Neural cell (in vitro differentiated cells): ENCODE results near the gene KRTAP5-4. TPM values are rescaled to one million over a fixed set of nuclear protein-coding genes. Genes with fewer than 3 reads are reported as not detected.
A peak's percentile ranks its signal among the peaks of the same experiment; 100 is the strongest.

Experiments used
- H2AFZ ChIP-seq: fragments of 200-600, 300-800 bp; sonication (generic), shearing (Covaris generic); 2 replicates; pipeline ENCODE4 v1.6.0; 2014; ENCODE audit warnings: low read depth, mild to moderate bottlenecking, antibody characterized with exemption, low read length, moderate library complexity
- H3F3A ChIP-seq: fragments of 200-600 bp; shearing (Covaris generic); 2 replicates; pipeline ENCODE4 v1.6.1; 2016; ENCODE audit warnings: mild to moderate bottlenecking, moderate library complexity, mixed read lengths, antibody characterized with exemption, low read length; ENCODE audit not compliant: insufficient read depth, poor library complexity, severe bottlenecking
- H3K27ac ChIP-seq: fragments of 200-600, 300-800 bp; sonication (generic), shearing (Covaris generic); 2 replicates; pipeline ENCODE4 v1.5.1; 2014; ENCODE audit warnings: mild to moderate bottlenecking, low read length, moderate library complexity
- H3K27me3 ChIP-seq: fragments of 300-800, 200-600 bp; sonication (generic), shearing (Covaris generic); 2 replicates; pipeline ENCODE4 v1.6.0; 2014; ENCODE audit warnings: mild to moderate bottlenecking, low read depth, low read length, moderate library complexity; ENCODE audit not compliant: insufficient read depth
- H3K36me3 ChIP-seq: fragments of 300-800, 200-600 bp; sonication (generic), shearing (Covaris generic); 2 replicates; pipeline ENCODE4 v1.5.1; 2014; ENCODE audit warnings: mild to moderate bottlenecking, antibody characterized with exemption, low read length, moderate library complexity; ENCODE audit not compliant: insufficient read depth
- H3K4me2 ChIP-seq: fragments of 300-800, 200-600 bp; sonication (generic), shearing (Covaris generic); 2 replicates; pipeline ENCODE4 v1.6.0; 2014; ENCODE audit warnings: mild to moderate bottlenecking, low read length
- H3K4me3 ChIP-seq: fragments of 300-800, 200-600 bp; sonication (generic), shearing (Covaris generic); 2 replicates; pipeline ENCODE4 v1.5.1; 2014; ENCODE audit warnings: mild to moderate bottlenecking, low read length, moderate library complexity
- H3K79me2 ChIP-seq: fragments of 200-600 bp; shearing (Covaris generic); replicated peaks from 2 replicates; pipeline ENCODE4 v1.6.0; 2014; ENCODE audit warnings: mild to moderate bottlenecking, low read length, moderate library complexity; ENCODE audit not compliant: insufficient read depth
- H3K9ac ChIP-seq: fragments of 300-800, 200-600 bp; sonication (generic), shearing (Covaris generic); 2 replicates; pipeline ENCODE4 v1.6.1; 2016; ENCODE audit warnings: mild to moderate bottlenecking, low read length, mixed read lengths
- H3K9me2 ChIP-seq: fragments of 200-600 bp; shearing (Covaris generic); 2 replicates; pipeline ENCODE4 v1.6.1; 2016; ENCODE audit warnings: mild to moderate bottlenecking, low read length, mixed read lengths; ENCODE audit not compliant: insufficient read depth
- H3K9me3 ChIP-seq: fragments of 200-600, 300-800 bp; sonication (generic), shearing (Covaris generic); 2 replicates; pipeline ENCODE4 v1.6.1; 2016; ENCODE audit warnings: mild to moderate bottlenecking, mixed run types, low read length, moderate library complexity, mixed read lengths
- H4K20me1 ChIP-seq: fragments of 200-600 bp; shearing (Covaris generic); 2 replicates; pipeline ENCODE4 v1.6.1; 2016; ENCODE audit warnings: mild to moderate bottlenecking, mixed run types; ENCODE audit not compliant: insufficient read depth
- EP300 ChIP-seq: fragments of 450-650 bp; conservative IDR thresholded peaks from 2 replicates; pipeline ENCODE4 v1.6.1; 2014; ENCODE audit warnings: antibody characterized with exemption, mild to moderate bottlenecking, moderate library complexity; ENCODE audit not compliant: poor library complexity, severe bottlenecking
- EZH2 ChIP-seq: fragments of 200-600, 300-800 bp; shearing (Covaris generic), sonication (generic); IDR thresholded peaks from 2 replicates; pipeline ENCODE4 v1.6.1; 2014; ENCODE audit warnings: antibody characterized with exemption, low read length, borderline replicate concordance, mild to moderate bottlenecking; ENCODE audit not compliant: insufficient read depth, poor library complexity, severe bottlenecking
- MXI1 ChIP-seq: fragments of 450-650 bp; conservative IDR thresholded peaks from 2 replicates; pipeline ENCODE4 v1.6.1; 2014; ENCODE audit warnings: antibody characterized with exemption, mild to moderate bottlenecking; ENCODE audit not compliant: poor library complexity, severe bottlenecking
- POLR2AphosphoS5 ChIP-seq: IDR thresholded peaks from 2 replicates; pipeline ENCODE4 v1.6.1; 2012
- RAD21 ChIP-seq: fragments of 450-650 bp; conservative IDR thresholded peaks from 2 replicates; pipeline ENCODE4 v1.6.1; 2014; ENCODE audit warnings: antibody characterized with exemption, mild to moderate bottlenecking, moderate library complexity
- SMC3 ChIP-seq: fragments of 450-650 bp; conservative IDR thresholded peaks from 2 replicates; pipeline ENCODE4 v1.6.1; 2014; ENCODE audit warnings: antibody characterized with exemption, mild to moderate bottlenecking, moderate library complexity; ENCODE audit not compliant: poor library complexity
- TAF1 ChIP-seq: IDR thresholded peaks from 2 replicates; pipeline ENCODE4 v1.6.1; 2012; ENCODE audit warnings: low read depth
- polyA plus RNA-seq: library from polyadenylated mRNA; depleted of rRNA; stranded (reverse); fragments of >200 nt; gene quantifications from 2 replicates; pipeline ENCODE4 v1.2.3, GENCODE V29; 2014
- TF ChIP-seq, protein P1 (sequence below): IDR thresholded peaks from 2 replicates; pipeline ENCODE4 v1.6.1; 2012; ENCODE audit warnings: borderline replicate concordance
- TF ChIP-seq, protein P2 (sequence below): fragments of 450-650 bp; IDR thresholded peaks from 2 replicates; pipeline ENCODE4 v1.5.1; 2014; ENCODE audit warnings: antibody characterized with exemption, mild to moderate bottlenecking, moderate library complexity; ENCODE audit not compliant: poor library complexity, severe bottlenecking

The KRTAP5-4 gene
- polyA plus RNA-seq, 1 donor from 2014 or later = not detected

DNA sequence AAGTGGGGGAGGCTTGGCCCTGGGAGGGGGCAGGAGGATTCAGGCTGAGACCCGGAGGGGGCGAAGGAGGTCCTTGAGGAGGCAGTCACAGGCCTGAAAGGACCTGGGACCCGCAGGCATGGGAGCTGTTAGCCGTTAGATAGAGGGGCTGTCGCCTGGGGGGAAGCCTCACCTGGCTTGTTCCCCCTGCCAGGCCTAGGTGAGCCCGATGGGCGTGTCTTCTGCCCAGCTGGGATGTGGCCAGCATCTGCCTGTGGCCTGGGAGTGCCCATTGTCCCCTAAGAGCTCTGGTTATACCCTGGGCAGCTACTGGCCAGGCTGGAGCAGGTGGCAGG, 48.1 kb downstream of the KRTAP5-4 start:
- peak overlapping the region; percentile 94 for H3K4me2 ChIP-seq

DNA sequence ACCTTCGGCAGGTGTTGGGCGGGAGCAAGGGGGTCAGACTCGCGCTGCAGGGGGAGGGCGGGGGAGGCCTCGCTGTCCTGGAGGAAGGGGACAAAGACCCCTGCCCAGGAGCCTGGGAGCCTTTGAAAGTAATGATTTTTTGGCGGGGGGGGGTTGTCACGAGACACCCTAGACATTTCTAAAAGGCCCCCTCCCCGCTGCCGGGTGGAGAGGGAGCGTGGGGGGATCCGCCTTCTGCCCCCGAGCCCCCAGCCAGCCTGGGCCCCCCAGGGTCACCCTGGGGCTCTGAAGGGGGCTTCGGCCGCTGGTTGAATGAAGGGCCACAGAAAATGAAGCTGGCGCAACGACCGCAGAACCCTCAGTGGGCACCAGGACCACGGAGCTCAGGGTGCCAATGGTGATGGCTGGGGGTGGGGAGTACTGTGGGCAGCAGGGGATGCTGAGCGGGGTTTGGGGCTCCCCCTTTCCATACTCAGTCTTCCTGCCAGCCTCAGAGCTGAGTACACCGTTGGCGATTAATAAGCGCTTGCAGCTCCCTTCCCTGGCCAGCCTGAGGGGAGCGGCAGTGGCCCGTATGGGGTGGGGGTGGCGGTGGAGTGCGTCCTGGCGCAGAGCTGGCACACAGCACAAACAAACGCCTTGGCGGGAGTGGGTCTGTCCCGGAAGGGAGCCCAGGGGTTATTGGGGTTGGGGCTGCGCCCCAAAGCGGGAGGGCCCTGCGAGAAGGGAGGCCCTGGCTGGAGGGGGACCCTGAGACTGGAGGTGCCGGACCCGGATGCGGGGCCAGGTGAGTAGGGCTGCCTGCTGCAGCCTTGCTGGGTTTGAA, 48.6 kb downstream of the KRTAP5-4 start:
- H4K20me1 ChIP-seq = peaks cover 5% of the 10 kb centered on the region
- H3K36me3 ChIP-seq = no peaks in the 10 kb centered on the region
- TF ChIP-seq, protein P1, sequence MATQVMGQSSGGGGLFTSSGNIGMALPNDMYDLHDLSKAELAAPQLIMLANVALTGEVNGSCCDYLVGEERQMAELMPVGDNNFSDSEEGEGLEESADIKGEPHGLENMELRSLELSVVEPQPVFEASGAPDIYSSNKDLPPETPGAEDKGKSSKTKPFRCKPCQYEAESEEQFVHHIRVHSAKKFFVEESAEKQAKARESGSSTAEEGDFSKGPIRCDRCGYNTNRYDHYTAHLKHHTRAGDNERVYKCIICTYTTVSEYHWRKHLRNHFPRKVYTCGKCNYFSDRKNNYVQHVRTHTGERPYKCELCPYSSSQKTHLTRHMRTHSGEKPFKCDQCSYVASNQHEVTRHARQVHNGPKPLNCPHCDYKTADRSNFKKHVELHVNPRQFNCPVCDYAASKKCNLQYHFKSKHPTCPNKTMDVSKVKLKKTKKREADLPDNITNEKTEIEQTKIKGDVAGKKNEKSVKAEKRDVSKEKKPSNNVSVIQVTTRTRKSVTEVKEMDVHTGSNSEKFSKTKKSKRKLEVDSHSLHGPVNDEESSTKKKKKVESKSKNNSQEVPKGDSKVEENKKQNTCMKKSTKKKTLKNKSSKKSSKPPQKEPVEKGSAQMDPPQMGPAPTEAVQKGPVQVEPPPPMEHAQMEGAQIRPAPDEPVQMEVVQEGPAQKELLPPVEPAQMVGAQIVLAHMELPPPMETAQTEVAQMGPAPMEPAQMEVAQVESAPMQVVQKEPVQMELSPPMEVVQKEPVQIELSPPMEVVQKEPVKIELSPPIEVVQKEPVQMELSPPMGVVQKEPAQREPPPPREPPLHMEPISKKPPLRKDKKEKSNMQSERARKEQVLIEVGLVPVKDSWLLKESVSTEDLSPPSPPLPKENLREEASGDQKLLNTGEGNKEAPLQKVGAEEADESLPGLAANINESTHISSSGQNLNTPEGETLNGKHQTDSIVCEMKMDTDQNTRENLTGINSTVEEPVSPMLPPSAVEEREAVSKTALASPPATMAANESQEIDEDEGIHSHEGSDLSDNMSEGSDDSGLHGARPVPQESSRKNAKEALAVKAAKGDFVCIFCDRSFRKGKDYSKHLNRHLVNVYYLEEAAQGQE = peak; percentile 40
- TF ChIP-seq TAF1 (peak; percentile 46), POLR2AphosphoS5 (no peak)
- TF ChIP-seq, protein P2, sequence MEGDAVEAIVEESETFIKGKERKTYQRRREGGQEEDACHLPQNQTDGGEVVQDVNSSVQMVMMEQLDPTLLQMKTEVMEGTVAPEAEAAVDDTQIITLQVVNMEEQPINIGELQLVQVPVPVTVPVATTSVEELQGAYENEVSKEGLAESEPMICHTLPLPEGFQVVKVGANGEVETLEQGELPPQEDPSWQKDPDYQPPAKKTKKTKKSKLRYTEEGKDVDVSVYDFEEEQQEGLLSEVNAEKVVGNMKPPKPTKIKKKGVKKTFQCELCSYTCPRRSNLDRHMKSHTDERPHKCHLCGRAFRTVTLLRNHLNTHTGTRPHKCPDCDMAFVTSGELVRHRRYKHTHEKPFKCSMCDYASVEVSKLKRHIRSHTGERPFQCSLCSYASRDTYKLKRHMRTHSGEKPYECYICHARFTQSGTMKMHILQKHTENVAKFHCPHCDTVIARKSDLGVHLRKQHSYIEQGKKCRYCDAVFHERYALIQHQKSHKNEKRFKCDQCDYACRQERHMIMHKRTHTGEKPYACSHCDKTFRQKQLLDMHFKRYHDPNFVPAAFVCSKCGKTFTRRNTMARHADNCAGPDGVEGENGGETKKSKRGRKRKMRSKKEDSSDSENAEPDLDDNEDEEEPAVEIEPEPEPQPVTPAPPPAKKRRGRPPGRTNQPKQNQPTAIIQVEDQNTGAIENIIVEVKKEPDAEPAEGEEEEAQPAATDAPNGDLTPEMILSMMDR = peak; percentile 9
- peaks cover under 1% of the 10 kb centered on the region for H3K9me3 ChIP-seq
- peak overlapping the region; percentile 81 for H3K27ac ChIP-seq
- peak overlapping the region; percentile 98 for H3K9ac ChIP-seq
- peaks cover 4% of the 10 kb centered on the region for H3F3A ChIP-seq
- H3K79me2 ChIP-seq = peaks cover 49% of the 10 kb centered on the region
- no peak overlapping the region for H2AFZ ChIP-seq
- peak overlapping the region; percentile 94 for H3K4me2 ChIP-seq
- peaks cover 9% of the 10 kb centered on the region for H3K27me3 ChIP-seq
- H3K9me2 ChIP-seq = no peaks in the 10 kb centered on the region
- peak overlapping the region; percentile 97 for H3K4me3 ChIP-seq

More for the DNA sequence above, 48.1 kb downstream of the KRTAP5-4 start:
- no peaks in the 10 kb centered on the region for H3K9me2 ChIP-seq
- H3F3A ChIP-seq = peaks cover 4% of the 10 kb centered on the region
- no peak overlapping the region for H2AFZ ChIP-seq
- H3K9ac ChIP-seq = peak overlapping the region; percentile 98
- H3K27me3 ChIP-seq = peaks cover 9% of the 10 kb centered on the region
- H3K79me2 ChIP-seq = peaks cover 44% of the 10 kb centered on the region
- peaks cover 3% of the 10 kb centered on the region for H3K9me3 ChIP-seq
- no peaks in the 10 kb centered on the region for H3K36me3 ChIP-seq
- no peak for TF ChIP-seq EP300
- no peak for TF ChIP-seq SMC3
- no peak for TF ChIP-seq RAD21
- TF ChIP-seq MXI1 = no peak
- TF ChIP-seq, protein P1 = no peak
- no peak for TF ChIP-seq EZH2
- no peak for TF ChIP-seq TAF1
- TF ChIP-seq, protein P2 = no peak
- no peak for TF ChIP-seq POLR2AphosphoS5
- peak overlapping the region; percentile 81 for H3K27ac ChIP-seq
- H3K4me3 ChIP-seq = peak overlapping the region; percentile 97
- peaks cover 5% of the 10 kb centered on the region for H4K20me1 ChIP-seq
